Measurements from ENCODE around the gene KRT85.

GRCh38 chr12:52352951-52353350 lies 14.3 kb downstream of the KRT85 start:
- TF ChIP-seq CTCF (conservative IDR thresholded peaks at IDR 0.05; ENCODE audit: low read length): no peak
- TF ChIP-seq EZH2phosphoT487 (IDR thresholded peaks at IDR 0.05; ENCODE audit: borderline replicate concordance): no peak
